NCI-H524 treated with DMSO at 0.1 percent for 48 hours (cell line): Measurements from ENCODE around the gene KCTD2.

Source experiments
- DNase-seq: peaks from one replicate; lab custom pipeline; 2025; lab: John Stamatoyannopoulos, UW

KCTD2 gene

DNA sequence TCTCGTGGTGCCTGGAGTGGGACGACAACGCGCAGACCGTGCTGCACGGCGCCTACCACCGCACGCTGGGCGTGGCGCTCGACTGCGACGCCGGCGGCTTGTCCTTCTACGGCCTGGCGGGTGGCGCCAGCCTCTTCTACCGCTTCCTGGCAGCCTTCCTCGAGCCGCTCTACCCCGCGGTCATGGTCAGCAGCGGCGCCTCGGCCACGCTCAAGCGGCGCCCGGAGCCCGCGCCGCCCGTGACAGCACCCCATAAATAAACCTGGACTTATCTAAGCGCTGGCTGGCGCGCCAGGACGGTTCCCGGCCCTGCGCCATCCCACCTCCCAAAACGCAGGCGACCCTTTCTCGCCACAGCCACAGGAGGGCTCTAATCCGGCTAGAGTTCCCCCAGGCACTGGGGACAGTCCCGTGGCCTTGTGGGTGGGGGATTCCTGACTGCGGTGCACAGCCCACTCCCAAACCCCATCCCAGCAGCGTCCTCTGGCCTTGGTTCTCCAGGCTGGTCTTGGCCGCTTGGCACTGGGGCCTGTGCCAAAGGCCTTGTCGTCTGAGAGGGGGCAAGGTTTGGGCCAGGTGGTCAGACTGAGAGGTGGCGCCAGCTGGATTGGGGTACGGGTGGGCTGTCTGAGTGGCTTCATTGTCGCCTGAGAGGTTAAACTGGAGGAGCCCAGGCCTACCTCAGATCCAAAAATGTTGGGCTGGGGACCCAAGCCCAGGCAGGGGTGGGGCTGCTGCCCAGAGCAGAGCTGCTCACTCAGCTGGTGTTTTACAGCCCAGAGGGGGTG lies 30.7 kb downstream of the KCTD2 start:
- no peak for DNase-seq

DNA sequence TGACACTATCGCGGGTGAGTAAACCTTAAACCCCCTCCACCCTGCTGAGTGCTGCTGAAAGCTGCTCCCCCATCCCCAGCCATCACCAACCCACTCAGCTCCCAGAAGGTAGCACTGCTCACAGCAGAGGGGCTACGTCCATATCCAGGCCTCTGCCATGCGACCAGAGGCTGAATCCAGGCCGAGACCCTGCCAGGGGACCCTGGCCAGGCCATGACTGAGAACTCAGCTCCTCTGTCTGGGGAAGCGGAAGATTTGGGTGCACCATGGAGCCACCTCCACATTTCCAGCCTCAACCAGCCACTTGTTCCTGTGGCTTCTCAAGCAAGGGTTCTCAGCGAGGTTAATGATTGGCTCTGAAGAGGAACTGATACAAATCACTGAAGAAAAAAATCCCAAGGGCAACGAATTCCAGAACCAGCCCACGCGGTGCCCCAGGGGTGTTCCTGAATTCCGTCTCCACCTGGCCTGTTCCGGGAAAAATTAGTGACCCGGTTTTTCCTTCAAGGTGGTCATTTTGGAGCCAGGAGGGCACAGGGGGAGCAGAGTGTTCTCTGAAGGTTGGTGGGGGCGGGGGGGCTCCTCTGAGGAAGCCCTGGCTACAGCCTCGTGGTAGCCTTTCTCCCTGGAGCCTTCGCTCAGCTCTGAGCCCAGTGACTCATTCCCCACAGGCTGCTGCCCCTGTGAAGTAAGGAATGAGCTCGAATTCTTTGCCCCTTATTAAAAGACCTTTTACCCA lies 31.4 kb downstream of the KCTD2 start:
- DNase-seq = no peak

DNA sequence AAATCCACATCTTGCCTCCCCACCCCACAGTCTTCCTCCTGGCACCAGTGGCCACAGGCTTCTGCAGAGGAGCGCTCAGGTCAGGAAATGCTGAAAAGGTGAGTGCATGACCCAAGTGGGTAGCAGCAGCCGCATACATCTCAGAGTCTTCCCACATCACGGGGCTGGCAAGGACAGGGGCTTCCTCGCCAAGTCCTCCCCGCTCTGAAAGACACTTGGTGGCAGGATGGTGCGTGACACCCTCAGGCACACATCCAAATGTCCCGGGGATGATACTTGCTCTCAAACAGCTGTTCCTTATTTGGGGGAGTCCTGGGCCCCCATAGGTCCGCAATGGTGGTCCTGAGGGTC lies 32.0 kb downstream of the KCTD2 start:
- no peak for DNase-seq

DNA sequence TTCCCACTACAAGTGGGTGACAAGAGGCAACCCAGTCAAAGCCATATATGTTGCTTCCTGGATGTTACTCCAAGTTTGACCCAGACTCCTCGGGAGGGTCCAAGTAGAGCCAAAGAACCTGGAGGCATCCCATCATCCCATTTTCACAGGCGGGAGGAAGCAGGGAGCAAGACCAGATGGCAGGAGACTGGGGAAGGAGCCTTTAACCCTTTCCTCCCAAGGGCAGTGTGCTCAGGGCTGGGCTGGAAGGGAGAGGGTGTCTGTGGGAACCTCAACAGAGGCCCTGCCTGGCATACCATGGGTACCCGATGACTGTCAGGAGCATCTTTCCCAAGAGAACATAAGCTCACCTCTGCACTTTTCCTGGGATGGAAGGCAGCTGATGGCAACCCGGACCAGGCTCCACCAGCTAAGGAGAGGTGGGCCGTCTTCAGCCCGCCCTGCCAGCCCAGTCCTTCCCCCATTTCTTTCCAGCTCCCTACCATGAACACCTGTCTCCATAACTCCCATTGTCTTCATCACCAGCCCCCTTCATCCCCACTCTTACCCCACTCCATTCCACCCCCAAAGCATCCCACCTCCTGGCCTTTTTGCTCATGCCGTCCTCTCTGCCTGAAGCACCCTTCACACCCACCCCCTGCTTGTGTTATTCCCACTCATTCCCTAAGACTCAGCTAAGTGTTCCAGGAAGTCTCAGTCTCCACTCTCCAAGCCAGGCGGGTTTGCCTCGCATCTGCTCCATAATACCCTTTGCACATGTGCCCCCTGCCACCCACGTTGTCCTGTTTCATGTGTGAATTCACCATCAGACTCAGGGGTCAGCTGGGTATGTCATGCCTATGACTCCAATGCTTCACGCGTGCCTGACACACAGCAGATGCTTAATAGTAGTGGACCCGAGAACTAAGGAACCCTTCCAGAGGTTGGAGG lies 34.9 kb downstream of the KCTD2 start:
- DNase-seq = no peak

DNA sequence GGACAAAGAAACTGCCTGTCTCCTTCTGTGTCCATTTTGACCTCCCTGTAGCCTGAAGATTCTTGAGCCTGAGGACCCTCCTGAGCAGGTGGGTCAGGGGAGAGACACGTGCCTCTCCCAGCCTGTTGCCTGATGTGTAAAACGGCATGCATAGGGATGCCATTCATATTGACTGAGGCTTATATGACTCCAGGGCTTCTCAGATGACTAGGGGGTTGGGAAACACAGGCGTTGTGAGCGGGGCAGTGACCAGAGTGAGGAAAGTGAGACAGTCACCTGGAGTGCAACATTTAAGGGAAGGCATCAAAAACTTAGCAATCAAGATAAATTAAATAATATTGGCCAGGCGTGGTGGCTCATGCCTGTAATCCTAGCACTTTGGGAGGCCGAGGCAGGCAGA lies 35.7 kb downstream of the KCTD2 start:
- no peak for DNase-seq

DNA sequence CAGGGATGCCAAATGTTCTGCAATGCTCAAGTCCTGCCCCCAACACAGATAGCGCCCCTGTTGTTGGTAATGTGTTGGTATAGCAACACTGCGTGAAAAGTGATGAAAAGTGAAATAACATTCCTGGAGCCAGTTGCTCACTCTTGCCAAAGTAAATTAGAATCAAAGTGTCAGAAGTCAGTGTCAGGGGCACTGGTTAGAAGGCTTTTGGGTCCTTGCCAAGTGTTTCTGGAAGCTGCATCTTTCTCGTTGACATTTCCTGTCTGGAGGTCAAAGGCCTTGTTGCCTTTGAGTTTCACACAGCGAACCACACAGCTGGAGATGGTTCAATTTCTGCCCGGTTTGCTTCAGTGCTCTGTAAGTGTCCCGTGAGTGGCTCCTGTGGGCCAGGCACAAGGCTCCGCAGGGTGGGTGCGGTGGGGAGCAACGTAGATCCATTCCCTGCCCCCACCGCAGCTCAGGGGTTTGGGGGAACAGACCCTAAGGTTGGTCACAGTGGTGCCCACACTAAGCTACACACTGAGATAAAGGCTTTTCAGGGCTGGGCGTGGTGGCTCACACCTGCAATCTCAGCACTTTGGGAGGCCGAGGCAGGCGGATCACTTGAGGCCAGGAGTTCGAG lies 37.1 kb downstream of the KCTD2 start:
- no peak for DNase-seq

DNA sequence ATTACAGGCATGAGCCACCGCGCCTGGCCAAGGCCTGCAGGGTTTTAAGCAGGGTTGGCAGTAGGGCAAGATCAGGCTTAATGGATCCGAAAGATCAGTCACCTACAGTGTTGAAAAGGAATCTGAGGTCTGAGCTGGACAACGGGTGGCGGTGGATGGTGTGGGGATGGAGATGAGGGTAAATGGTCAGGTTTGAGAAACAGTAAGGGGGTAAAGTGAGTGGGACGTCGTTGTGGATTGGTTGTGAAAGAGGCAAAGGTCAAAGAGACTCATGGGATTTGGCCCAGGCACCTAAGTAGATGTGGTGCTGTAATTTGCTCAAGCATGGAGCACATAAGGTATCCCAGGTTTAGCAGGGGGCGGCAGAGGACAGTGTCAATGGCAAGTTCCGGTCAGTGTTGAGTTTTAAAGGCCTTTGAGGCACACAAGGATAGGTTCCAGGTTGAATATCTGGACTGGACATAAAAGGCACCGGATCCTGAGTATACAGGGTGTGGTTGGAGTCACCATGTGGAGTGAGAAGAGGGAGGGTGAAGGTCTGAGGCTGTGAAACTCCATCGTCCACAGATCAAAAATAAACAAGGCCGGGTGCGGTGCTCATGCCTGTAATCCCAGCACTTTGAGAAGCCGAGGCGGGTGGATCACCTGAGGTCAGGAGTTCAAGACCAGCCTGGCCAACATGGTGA lies 39.6 kb downstream of the KCTD2 start:
- DNase-seq = no peak

DNA sequence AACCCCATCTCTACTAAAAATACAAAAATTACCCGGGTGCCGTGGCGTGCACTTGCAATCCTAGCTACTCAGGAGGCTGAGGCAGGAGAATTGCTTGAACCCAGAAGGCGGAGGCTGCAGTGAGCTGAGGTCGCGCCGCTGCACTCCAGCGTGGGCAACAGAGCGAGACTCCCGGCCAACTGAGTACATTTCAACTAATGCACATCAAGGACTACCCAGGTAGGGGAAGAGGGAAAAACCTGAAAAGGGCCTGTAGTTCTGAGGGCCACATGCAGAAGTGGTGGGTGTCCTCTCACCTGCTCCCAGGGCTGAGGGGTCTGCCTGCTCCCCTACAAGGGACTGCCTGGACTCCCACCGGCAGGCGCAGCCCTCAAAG lies 40.1 kb downstream of the KCTD2 start:
- no peak for DNase-seq

DNA sequence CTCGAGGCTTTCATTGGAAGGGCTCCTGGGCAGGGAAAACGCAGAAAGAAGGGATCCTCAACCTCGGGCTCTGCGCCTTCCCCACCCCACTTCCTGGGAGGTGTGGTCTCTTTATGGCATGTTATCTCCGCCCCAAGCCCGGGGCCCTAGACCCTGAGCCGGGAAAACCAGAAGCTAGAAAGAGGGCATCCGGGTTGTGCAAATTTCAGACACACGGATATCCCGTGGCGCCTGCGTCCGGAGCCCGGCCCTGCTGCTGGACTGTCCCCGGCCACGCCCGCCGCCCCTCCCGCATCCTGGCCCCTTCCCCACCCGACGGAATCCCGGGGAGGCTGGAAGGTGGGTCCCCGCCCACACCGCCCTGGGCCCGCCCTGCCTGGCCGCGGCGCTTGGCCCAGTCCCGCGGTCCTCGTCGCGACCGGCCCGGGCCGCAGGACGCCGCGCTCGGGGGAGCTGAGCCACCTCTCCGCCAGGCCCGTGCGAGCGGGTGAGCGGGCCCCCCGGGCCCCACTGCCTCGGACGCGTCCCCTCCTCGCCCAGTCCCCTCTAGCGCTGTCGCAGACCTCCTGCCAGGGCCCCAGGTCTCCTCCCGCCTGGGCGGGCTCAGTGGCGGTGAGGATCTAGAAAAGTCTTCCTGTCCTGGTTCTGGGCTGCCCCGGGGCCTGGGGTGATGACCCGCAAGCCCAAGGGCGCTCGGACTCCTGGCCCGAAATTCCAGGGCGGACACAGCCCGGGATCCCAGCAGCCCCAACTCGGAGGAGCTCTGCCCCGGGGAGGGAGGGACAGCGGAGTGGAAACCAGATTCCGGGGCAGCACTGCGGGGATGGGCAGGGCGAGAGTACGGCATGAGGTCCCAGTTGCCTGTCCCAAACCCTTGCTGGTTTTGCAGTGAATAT lies 40.8 kb downstream of the KCTD2 start, which contains the start of gene SLC16A5:
SLC16A5 (plus strand) TSS at position 397 of the 896 bp plus-strand sequence. CDS start 5,683 bp downstream, outside the sequence.
- no peak for DNase-seq

DNA sequence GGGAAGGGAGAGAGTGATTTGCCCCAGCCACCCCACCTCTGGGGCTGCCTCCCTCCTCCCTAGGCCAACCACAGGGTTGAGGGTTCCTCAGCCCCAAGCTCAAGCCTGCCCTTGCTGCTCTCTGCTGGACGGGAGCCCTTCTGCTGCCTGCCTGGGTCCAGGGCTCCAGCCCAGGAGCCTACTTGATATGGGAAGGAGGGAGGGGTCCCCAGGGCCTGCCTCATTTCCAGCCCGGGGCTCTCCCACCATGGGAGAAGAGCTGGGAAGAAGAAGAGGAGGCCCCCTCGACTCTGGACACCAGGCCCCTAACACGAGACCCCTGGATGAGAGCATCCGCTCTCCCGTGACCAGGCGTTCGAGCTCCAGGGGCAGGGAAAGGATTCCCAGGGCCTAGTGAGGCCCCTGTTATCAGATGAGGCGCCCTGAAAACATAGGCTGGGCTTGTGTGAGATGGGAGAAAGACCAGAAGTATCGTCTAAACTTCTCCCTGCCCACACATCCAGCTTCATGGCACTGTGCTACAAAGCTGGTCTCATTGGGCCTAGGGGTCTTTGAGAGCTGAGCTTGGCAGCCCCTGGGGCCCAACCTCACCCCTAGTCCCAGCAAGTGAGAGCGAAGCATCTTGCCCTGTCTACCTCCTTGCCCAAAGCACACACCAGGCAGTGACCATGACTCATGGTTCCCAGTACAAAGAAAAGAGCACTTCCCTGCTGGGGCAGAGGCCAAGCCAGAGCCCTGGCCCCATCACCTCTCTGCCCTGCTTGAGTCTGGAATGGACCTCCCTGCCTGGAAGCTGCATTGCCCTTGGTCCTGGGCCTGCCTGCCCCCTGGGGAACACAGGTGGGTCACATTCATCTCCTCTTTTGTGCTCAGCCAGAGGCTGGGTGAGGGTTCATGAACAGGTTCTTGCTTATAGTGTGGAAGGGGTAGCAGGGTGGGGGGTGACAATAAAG lies 41.7 kb downstream of the KCTD2 start:
- DNase-seq = no peak

DNA sequence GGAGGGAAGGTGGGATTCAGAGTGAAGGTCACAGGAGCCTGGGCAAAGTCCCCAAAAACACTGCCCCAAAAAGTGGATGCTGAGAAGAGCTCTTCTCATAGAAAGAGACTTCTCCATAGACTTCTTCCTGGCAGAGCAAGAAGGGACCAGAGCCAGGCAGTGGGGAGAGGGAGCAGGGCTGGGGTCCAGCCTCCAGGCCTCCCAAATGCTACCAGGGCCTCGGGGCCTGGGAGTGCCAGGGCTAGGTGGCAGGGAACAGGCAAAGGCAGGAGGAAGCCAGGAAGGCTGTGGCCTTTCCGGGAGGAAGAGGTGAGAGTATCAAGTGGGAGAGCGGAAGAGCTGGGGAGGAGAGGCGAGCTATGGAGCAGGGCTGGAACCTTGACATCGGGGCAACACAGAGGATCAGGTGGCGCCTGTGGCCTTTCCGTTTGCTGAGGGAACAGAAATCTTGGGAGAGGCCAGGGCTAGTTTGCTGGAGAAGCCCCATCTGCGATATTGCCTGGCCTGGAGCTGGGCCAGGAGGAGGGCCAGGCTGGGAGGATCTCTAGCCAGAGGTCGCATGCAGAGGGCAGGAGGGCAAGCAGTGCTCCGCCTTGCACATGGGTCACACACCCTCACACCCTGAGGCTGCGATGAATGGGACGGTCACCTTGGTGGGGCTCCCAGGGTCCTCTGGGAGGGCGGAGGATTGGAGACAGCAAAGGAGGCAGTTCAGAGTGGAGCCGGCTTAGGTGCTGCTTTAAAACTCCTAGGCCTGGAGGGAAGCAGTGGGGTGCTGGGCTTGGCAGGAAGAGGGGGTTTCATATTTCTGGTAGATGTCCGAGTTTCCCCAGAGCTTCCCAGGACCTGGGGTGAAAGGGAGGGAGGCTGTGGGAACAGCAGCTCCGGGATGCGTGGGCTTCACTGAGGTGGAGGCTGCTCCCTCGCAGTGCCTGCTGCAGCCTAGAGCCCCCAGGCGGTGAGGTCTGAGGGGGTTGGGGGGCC lies 44.1 kb downstream of the KCTD2 start:
- no peak for DNase-seq

DNA sequence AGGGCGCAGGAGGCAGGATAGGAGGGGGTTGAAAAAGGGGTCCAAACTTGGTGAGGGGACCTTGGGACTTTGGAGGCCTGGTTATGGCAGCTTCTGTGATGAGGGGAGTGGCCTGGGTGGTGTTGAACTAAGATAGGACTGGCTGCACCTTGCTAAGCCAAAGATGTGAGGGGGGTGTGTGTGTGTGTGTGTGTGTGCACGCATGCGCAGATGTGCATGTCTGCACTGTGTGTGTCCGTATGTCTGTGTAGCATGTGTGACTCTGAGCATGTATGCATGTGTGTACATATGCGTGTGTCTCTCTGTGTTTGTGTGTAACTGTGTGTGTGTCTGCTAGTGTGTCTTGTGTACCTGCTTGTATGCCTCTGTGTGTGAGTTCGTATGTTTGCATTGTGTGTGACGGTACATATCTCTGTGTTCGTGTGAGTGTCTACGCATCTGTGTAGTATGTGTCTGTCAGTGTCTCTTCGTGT lies 44.9 kb downstream of the KCTD2 start:
- no peak for DNase-seq

DNA sequence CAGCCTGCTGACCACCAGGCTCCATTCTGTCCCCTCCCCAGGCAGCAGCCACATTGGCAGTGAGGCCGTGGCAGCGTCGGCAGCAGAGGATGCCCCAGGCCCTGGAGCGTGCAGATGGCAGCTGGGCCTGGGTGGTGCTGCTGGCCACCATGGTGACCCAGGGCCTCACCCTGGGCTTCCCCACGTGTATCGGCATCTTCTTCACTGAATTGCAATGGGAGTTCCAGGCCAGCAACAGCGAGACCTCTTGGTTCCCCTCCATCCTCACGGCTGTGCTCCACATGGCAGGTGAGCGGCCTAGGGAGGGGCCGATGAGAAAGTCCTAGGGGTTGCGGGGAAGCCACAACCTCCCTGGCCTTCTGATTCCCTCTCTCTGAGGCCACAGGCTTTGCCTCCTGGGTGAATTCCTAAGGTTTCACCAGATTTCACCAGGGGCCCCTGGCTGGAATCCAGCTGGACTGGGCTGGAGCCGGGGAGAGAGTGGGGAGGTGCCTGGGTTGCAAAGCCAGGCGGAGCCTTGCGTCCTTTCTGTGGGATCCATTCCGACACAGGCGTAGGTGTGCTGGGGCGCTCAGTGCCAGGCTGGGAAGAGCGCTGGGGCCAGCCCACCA lies 46.6 kb downstream of the KCTD2 start:
- no peak for DNase-seq

DNA sequence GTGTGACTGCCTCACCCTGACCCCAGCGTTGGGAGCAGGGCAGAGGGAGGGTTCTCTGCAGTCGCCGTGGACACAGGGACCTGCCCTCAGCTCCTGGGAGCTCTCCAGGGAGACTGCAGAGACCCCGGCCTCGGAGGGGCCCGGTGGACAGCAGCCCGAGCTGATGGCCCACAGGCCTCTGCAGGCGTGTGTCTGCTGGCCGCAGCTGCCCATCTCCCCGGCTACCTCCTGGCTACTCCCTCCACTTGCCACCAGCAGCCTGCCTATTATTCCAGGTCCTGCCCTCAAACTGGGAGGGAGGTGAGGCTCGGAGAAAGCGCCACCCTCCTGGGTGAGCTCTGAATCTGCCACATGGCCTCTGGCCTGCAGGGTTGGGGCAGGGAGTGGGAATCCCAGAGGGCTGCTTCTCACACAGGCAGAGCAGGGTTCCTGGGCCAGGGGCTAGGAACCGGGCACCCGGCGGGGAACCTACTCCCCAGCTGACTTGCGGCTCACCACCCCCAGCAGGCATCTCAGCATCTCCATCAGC lies 47.9 kb downstream of the KCTD2 start:
- DNase-seq = no peak

DNA sequence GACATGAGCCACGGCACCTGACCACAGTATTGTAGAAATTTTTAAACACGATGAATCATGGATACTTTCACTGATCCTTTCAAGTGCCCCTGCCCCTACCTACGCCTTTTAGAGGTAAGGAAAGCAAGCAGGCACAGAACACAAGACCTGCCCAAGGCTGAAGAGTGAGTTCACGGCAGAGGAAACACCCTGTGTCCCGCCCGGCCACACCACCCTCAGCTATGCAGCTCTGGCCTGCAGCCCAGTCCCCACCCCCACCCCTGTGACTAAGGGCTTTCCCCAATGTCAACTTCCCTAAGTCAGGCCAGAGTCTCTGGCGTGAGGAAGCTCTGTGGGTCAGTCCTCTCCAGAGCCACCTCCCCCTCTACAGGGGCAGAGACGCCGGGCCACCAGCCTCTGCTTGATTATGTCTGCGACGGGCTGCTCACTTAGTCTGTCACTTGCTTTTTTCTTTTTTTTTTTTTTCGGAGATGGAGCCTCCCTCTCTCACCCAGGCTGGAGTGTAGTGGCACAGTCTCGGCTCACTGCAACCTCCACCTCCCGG lies 49.1 kb downstream of the KCTD2 start:
- no peak for DNase-seq

DNA sequence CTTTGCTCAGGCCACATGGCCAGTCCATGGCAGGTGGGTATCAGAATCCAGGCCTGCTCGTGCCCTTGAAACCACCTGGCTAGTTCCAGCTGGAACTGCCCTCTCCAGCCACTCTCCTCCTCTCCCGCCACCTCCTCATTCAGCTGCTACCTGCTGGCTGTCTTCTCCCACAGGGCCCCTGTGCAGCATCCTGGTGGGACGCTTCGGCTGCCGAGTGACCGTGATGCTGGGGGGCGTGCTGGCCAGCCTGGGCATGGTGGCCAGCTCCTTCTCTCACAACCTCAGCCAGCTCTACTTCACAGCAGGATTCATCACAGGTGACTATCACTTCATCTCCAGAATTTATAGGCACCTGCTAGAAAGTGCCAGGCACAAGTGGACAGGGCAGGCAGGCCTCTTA lies 50.8 kb downstream of the KCTD2 start:
- DNase-seq = no peak

DNA sequence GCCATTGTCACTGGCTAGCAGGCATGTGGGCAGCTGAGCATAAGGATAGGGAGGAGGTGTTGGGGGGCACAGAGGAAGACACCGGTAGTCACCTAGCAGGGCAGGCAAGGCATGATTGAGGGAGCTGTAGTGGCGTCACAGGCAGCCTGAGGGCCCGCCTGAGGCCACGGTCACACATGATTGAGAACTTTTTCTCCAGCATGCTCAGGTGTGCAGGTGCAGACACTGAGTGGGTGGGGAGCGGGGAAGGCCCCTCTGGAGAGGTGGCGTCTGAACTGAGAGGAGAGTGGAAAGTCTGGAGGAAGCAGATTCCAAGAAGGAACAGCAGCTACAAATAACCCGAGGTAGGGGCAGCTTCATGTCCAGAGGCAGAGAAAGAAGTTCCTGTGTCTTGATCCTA lies 51.8 kb downstream of the KCTD2 start:
- DNase-seq = no peak
